GM18870 (cell line): ENCODE data around the gene SEPTIN8.

Source experiments
- ATAC-seq: cut with Tn5 transposase; IDR thresholded peaks from one replicate; pipeline ENCODE4 v1.9.1; 2021; ENCODE audit warnings: moderate library complexity; ENCODE audit not compliant: unreplicated experiment

SEPTIN8 gene

DNA sequence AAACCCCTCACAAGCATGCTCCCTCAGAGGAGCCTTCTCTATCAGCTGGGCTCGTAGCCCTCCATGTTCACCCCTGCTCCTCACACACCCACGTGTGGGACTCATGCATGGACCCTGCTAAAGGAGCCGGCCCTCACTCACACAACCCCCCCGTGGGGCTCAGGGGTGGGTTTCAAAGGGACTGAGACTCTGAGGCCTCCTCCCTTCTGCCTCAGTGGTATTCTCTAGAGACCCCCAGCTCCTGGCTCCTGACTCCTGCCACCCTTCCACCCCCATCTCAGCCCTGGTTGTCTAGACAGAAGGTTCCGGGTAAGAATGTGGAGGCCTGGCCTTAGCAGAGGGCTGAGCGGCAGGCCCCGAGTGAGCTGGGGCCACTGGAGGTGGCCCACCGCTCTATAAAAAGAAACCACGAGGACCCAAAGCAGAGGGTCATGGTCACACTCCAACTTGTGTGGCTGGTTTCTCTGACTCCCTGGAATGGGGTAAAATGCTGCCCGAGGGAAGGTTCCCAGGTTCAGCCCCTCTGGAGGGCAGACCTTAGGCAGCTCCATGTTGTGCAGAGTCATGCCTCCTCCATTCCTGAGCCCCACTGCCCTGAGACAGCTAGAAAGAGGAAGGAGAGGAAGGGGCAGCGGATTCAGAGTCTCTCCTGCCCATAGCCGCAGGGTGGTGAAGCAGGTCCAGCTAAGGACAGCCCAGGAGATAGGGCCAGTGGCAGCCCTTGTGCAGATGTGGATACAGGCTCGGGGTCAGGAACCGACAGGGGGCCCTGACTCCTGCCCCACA, 10.8 kb downstream of the SEPTIN8 start:
- ATAC-seq = no peak

DNA sequence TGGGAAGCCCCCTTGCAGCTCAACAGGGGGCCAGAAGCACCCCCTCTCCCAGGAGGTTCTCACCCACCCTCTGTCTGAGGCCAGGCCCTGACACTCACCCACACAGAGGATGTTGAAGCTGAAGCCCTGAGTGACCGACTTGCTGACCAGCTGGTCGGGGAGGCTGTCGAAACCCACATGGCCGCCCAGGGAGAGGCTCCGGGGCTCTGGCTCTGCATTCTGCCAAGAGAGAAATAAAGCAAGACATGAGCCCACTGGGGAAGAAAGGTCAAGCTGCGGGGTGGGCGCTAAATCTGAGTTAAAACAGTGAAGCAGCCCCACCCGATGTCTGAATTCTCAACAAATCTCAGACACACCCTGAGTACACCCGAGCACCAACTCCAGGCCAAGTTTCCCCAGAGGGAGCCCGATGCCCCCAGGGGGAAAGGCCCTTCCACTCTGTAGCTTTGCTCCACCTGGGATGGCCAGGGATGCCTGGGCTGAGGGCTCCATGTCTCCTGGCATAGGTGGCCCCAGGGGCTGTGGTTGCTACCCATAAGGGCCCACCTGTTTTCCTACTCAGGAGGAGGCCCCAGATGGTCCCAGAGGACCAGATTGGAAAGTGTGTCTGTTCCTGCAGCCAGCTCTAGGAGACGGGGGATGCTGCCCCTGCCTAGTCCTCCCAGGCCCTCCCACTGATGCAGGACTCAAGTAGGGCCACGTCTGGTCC, 11.6 kb downstream of the SEPTIN8 start:
- no peak for ATAC-seq

DNA sequence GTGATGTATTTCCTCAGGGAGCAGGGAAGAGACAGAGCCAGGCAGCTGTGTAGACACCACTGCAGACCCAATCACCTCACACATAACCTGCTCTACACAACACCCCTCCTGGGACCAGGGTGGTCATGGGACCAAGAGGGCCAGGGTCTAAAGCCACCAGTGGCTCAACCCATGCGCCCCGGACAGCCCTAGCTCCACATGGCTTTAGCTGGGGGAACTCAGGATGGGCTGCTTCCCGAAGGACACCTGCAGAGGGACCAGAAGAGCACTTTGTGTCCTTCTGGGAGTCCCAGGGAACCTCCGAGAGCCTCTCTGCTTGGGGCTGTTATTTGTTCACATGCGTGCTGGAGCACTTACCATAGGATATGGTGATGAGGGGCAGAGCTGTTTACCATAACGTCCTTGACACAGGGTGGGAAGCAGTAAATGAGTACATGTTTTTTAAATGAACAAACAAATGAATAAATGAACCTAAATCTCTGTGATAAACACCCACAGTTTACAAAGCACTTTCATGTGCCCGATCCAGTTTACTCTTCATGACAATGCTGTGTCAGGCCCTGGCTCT, 12.3 kb downstream of the SEPTIN8 start:
- ATAC-seq = no peak

DNA sequence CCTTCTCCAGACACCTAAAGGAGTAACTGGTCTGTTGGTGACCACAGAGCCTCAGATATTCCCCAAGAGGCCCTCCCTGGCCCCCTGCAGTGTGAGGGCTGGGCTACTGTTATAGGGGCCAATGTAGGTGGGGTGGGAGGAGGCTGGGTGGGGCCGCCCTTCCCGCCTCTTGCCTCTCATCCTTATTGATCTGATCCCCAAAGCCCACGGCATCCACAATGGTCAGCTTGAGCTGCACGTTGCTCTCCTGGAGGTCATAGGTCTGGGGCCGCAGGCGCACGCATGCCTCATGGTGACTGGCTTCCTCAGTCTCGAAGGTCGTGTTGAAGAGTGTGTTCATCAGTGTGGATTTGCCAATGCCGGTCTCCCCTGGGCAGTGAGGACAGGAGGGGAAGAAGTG, 13.0 kb downstream of the SEPTIN8 start:
- no peak for ATAC-seq

DNA sequence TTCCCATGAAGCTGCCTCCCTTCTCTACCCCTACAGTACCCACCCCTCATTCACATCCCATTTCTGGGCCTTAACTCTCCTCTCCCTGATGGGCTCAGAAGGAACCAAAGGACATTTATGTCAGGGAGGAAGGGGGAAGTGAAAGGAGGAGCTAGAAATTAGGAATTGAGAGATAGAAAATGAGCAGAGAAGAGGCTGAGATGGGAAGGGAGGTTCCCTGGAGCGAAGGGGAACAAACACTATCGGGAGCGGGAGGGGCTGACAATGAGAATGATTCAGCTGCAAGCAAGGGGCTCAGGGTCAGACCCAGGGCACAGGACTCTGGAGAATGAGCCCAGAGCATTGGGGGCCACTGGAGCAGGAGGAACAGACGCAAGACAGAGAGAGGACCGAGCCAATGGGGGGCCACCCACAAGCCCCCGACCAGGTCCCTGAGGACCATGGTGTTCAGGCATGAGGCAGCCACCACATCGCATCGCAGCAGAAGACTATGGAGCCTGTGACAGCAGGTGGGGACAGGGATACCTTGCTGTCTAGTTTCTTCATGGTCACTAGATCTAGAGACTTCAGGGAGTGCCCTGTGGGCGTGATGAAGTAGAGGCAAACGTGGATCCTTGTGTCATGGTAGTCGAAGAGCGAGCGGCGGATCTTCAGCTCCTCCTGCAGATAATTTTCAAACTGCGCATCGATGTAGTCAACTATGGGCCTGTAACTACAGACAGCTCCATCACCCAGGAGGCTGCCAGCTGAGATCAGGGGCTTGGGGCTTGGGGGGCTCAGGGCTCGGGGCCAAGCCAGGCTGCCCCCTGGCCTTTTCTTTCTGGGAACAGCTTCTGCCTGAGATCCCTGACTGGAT, 13.6 kb downstream of the SEPTIN8 start:
- no peak for ATAC-seq

DNA sequence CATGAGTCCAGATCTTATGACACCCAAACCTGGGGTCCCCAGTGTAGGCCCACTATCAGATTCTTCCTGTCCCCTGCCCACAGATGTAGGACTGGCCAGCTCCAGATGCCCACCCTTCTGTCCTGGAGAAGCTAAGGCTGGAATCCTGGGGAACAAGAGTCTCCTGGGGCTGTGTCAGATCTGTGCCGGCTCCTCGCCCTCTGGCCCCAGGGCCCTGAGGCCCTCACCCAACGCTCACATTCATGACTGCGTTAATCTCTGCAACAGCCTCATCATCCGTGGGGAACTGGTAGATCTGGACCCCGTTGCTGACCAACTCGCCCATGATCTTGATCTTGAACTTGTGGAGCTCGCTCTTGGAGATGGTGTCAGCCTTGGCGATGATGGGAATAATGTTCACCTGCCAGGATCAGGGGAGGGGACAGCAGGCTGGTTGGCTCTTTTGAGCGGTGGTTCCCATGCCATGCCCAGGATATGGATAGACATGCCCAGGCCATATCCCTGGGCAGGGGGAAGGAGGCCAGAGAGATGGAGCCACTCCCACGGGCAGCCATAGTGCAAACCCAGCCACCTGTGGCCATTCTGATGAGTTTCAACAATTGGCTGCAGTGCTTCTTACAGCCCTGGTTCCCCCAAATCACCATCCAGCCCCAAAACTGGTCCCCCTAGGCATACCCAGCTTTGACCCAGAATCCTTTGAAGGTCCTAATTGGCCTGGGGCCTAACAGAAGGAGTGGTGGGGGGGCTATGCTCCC, 14.6 kb downstream of the SEPTIN8 start:
- ATAC-seq = no peak

DNA sequence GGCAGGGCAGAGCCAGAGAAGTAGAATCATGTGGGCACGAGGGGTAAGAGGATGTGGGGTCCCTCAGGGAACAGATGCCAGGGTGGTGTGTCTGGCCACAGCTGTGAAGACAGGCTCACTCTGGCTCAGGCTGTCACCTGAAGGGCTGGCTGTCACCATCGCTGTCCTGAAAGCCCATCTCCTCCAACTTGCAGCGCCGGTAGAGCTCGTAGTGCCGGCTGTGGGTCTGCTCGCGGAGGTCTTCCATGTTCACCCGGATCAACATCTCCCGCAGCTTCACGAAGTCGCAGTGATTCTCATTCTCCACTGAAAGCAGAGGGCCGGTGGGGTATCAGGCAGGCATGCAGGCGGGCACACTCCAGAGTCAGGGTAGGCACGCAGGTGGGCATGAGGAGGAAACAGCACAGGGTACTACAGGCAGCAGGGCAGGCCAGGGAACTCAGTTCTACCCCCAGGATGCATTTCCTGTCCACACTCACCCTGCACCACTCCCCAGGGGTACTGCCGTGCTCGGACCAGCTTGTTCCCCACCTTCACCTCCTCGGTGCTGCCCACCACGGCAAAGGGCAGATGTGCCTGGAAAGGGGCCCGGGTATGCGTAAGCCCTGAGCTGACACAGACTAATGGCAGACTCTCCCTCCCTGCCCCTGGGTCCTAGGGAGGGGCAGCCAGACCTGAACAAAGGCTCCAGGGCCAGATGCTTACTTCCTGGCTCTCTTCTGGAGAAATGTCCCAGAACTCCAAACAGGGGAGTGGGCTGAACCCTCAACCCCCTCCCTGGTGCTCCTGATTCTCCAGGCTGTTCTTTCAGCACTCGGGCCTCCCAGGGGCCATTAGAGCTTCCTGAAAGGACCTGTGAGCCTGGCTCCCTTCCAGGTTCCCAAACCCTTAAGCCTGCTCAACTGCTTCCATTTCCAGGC, 15.5 kb downstream of the SEPTIN8 start:
- no peak for ATAC-seq

DNA sequence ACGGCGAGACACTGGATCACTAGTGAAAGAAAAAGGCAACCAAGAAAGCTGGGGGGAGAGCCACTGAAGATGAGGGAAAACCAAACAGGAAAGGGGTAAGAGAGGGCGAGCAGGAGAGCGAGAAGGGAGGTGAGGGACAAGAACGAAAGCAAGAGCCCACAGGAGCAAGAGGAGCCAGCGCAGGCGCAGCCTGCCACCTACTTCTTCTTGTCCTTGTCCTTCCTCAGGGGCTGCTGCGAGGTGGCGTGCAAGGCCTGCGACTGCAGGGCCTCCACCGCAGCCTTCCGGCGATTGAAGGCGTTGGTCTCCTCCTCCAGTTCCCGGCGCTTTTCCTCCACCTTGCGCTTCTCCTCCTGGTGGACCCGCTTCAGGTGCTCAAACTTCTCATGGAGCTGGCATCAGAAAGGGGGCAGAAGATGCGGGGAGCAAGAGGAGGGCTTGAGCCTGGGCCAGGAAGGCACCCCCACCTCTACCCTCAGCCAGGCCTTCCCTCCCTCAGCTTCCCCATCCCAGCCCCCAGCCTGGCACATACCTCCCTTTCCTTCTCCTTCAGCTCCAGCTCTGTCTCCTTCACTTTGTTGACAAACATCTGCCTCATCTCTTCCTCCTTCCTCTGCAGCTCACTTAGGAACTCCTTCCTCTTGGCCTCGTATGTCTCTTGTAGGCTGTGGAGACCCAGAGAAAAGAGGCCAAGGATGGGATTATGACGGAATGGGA, 16.3 kb downstream of the SEPTIN8 start:
- no peak for ATAC-seq

DNA sequence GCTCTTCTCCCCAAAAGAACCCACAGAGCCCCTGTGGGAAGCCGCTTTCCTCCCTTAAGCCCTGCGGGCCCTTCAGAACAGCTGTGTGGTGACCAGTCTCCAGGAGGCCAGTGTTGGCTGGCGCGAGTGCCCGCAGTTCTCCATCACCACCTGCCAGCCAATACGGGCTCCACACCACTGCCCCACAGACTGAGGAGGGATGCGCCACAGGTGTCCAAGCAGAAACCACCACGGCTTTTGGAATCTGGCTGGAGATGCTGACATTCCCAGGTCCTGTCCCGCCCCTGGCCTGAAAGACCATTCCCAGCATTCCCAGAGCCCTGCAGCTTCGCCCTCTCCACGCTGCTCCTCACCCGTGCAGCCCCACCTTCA, 17.0 kb downstream of the SEPTIN8 start:
- no peak for ATAC-seq

DNA sequence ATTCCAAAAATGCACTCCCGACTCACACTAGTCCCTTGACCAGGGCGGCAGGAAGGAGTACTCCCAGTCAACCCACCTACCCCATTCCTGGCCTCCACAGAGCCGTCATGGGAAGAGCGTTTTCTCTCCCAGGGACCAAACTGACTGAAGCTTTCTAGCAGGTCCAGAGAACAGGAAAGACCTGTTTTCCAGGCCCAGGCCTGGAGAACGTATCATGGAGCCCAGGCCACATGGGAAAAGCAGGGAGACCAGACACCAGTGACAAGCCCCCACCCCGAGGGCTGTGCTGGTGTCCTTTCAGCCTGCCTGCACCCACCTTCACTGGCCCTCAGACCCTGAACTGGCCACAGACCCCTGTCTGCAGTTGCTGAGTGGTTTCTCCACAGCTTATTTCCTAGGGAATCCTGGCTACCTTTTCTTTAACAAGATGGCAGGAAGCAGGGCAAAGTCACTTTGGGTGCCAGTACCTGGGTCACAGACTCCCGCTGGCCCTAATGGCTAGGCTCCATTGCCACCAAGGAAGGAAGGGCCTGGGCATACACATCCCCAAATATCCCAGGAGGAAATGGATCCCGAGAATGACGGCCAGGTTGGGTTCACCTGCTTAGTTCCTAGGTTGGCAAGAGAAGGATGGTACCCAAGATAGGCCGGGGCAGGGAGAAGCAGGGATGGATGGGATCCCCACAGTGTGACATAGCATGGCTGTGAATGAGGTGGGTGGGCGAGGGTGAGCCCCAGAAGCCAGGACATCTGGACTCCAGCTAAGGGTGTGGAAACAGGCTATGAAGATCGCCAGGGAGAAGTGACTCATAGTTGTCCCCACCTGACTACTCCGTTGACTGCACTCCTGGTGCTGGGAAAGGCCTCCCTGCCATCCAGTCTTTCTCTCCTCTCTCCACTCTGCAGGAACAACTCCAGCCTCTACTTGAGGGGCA, 17.7 kb downstream of the SEPTIN8 start:
- ATAC-seq = no peak

DNA sequence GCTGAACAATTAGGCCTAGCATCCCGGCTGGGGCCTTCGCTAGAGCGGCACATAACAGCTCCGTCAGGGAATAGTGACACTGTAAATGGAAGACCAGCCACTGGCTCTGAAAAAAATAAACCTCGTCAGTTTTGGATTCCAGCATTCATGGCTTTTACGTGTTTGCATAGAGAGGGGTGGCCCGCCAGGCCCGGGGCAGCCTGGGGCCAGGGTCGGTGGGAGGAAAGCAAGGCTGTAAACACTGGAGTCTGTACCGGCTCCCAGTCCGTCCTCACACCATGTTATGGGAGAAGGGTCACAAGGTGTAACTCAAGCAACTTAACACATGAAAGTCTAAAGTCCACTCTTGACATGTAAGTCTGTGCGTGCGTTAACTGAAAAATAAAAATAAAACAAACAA, 18.6 kb downstream of the SEPTIN8 start:
- no peak for ATAC-seq

DNA sequence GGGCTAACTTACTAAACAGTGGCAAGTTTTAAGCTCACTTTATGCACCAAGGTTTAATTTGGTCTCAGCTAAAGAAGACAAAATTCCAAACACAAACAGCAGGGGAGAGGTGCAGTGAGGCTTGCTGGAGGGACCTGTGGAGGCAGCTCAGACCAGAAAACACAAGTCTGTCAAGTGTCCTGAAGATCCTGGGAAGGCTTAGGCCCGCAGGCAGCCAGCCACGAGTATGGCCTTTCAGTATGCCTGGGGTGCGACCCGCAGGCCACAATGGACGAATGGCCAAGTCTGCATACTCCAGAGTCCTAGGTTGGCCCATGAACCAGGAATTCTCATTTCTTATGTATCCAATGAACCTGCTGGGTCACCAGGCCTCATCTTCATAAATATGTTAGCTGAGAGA, 20.5 kb downstream of the SEPTIN8 start:
- no peak for ATAC-seq

DNA sequence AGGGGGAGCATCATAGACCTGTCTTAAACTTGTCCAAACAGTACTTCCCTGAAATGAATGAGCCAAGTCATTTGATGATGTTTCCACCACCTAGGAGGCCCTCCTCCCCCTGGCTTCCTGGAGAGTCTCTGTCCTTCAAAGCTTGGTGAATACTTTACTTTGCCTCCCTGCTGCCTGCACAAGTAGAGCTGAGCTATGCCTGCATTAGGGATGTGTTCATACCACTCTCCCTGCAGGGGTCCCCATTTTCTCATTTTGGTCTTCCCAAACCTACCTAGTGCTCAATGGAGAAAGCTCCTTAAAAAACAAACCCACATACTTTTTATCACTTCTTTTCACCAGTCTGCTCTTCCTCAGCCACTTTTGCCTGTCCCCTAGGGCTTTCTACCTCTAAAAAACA, 22.1 kb downstream of the SEPTIN8 start:
- ATAC-seq = no peak

DNA sequence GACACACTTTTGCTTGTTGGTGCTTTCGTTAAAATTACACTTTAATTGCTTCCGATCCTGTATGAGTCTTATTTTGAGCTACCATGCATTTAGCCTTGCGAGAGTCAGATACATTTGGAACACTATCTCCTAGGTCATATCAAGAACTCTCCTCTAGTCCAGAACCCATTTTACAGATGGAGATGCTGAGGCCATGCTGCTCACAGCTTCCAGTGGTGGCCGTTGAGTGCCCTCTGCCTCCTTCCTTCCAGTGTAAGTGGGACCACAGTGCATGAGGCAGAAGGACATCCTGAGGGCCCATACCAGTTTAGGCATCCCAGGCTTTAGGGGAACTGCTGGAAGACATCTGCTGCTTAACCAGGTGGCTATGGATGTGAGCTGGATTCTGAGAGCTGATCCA, 22.9 kb downstream of the SEPTIN8 start:
- ATAC-seq = no peak

DNA sequence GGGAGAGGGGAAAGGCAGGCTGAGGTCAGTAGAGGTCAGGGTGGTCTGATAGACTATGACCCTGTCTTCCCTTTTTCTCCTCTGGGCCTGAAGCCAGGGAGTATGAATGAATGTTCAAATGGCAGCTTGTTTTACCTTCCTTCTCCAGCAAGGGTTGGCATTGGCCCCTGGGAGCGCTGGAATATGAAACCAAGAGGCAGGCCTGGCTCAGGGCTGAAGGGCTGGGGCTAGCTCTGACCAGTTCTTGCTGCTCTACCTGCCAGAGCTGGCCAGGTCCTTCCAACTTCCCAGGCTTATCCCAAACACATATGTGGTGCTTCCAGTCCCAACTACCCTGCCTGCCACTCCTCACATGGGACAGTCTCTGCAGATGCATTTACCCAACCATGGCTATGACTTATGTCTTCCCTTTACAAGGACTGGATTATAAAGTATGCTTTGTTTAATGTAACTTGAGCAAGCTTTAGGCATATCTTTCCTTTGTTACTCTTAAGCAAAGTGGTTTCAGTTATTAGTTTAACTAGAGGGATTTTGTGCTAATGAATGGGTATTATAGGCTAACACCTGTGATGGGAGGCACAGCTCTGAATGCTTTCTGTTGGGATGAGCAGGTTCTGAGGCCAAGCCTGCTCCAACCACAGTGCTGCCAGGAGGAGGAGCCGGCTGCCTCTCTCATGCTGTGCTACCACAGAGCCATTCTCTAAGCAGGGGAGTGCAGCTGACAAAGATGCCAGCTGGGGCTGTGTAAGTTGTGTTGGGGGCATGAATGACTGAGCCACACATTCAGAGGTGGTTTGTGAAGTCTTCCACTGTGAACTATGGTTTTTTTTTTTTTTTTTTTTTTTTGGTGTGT, 23.7 kb downstream of the SEPTIN8 start:
- ATAC-seq = no peak

DNA sequence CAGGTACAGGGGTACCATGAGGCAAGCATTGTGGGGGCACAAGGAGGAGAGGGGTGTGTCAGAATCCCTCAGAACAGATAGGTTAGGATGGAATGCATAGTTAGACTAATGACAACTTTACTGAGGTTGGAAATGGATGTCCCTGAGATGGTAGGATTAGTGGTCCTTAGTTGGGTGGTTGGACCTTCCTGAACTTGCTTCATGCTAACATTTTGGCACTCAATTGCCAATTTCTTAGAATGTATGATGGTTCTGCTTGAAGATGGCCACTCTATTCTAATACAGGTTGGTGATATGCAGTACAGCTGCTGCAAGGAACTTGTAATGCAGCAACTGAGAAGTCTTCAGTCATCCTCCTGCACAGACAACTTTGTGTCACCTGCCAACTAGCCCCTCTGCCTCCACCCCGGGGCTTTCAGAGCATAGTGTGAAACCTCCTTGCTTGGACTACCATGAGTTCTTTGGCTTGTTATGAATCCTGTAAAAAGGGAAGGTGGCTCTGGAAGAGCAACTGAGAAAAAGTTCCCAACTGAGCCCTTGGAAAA, 24.4 kb downstream of the SEPTIN8 start:
- ATAC-seq = no peak
